AG08395 (cell line): ENCODE data around the gene PMP22.

ENCODE experiments used
- DNase-seq: peaks from one replicate; pipeline ENCODE4 v3.0.0; 2012; ENCODE audit warnings: mixed read lengths, low spot score

Gene PMP22

GRCh38 chr17:15265131-15265530 lies at the start of gene PMP22:
TSS of gene PMP22 (minus strand) at chr17:15265326. CDS start at chr17:15260727, 4,599 bp downstream.
- no peak for DNase-seq

- DNase-seq, result no peak
Measured at GRCh38 chr17:15311996-15312395, 46.9 kb upstream of the PMP22 start.

GRCh38 chr17:15309793-15310192 lies 44.7 kb upstream of the PMP22 start:
- no peak for DNase-seq

GRCh38 chr17:15309236-15309635 lies 44.1 kb upstream of the PMP22 start:
- DNase-seq, result no peak

GRCh38 chr17:15308758-15309157 lies 43.6 kb upstream of the PMP22 start:
- DNase-seq, result no peak

GRCh38 chr17:15307710-15308111 lies 42.6 kb upstream of the PMP22 start:
- DNase-seq, result no peak

GRCh38 chr17:15303851-15304250 lies 38.7 kb upstream of the PMP22 start:
- DNase-seq, result no peak

GRCh38 chr17:15303268-15303667 lies 38.1 kb upstream of the PMP22 start:
- no peak for DNase-seq

- no peak for DNase-seq
Measured at GRCh38 chr17:15301845-15302244, 36.7 kb upstream of the PMP22 start.

GRCh38 chr17:15298176-15298575 lies 33.0 kb upstream of the PMP22 start:
- DNase-seq, result peak; percentile 74

GRCh38 chr17:15293558-15293957 lies 28.4 kb upstream of the PMP22 start:
- no peak for DNase-seq

- no peak for DNase-seq
Measured at GRCh38 chr17:15291674-15292361, 26.7 kb upstream of the PMP22 start.

- peak; percentile 24 for DNase-seq
Measured at GRCh38 chr17:15290605-15291004, 25.5 kb upstream of the PMP22 start.

- no peak for DNase-seq
Measured at GRCh38 chr17:15289285-15290183, 24.4 kb upstream of the PMP22 start.

GRCh38 chr17:15288859-15289258 lies 23.7 kb upstream of the PMP22 start:
- DNase-seq, result no peak

- peak; percentile 31 for DNase-seq
Measured at GRCh38 chr17:15287538-15288267, 22.6 kb upstream of the PMP22 start.

GRCh38 chr17:15285466-15285865 lies 20.3 kb upstream of the PMP22 start:
- no peak for DNase-seq

- no peak for DNase-seq
Measured at GRCh38 chr17:15284537-15284936, 19.4 kb upstream of the PMP22 start.

GRCh38 chr17:15284107-15284506 lies 19.0 kb upstream of the PMP22 start:
- no peak for DNase-seq

- DNase-seq, result no peak
Measured at GRCh38 chr17:15281909-15282308, 16.8 kb upstream of the PMP22 start.

GRCh38 chr17:15278924-15279477 lies 13.9 kb upstream of the PMP22 start:
- DNase-seq, result peak; percentile 66

GRCh38 chr17:15278380-15278779 lies 13.3 kb upstream of the PMP22 start:
- DNase-seq, result no peak
